Fibroblast of lung (primary cell): ENCODE data around the gene USP6NL.

ENCODE experiments used
- CTCF ChIP-seq, 2 donors: IDR thresholded peaks in 1 of 2; conservative IDR thresholded peaks in 1 of 2; 1 replicate in 1 of 2; 2 replicates in 1 of 2; pipeline ENCODE4 v1.5.1; 2011 to 2012; ENCODE audit warnings: low read length in 2 of 2, control low read depth in 1 of 2, inconsistent platforms in 1 of 2, low read depth in 1 of 2, mild to moderate bottlenecking in 1 of 2
- EZH2 ChIP-seq: IDR thresholded peaks from 2 replicates; pipeline ENCODE4 v1.5.1; 2012; ENCODE audit warnings: low read length, control low read depth, mild to moderate bottlenecking; ENCODE audit errors: missing control alignments

DNA sequence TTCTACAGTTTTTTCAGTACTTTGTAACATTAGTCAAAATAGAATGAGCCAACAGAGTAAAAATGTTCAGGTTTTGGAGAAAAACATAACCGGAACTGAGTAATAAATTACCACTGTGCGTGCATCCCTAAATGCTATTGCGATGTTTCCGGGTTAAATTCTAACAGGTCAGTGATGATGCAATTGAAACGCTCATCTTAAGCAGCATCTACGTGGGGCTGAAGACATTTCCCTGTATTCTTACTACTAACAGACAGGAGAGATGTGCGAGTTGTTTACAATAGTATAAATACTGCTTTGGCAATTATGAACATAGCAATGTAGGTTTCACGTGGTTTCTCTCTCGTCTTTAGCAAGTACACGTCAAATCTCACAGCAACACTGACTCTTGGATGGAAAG lies 149.4 kb downstream of the USP6NL start:
- TF ChIP-seq CTCF (conservative IDR thresholded peaks at IDR 0.05 in 1 of 2, IDR thresholded peaks at IDR 0.05 in 1 of 2; ENCODE audit: low read depth in 1 of 2, low read length in 2 of 2) (no peak), EZH2 (no peak)
